ENCODE data around the gene FMNL2. TPM values are rescaled to one million over a fixed set of nuclear protein-coding genes. Genes with fewer than 3 reads are reported as not detected.

Gene FMNL2
- polyA plus RNA-seq, 1 donor from 2014 or later: 86.5 TPM

- no peak overlapping the region for H3K4me3 ChIP-seq (ENCODE audit: low read length)
- H3K9me2 ChIP-seq (ENCODE audit: insufficient read depth, low read length): no peaks in the 10 kb centered on the region
- no peaks in the 10 kb centered on the region for H4K20me1 ChIP-seq (ENCODE audit: insufficient read depth)
- no peaks in the 10 kb centered on the region for H3K27me3 ChIP-seq (ENCODE audit: insufficient read depth, low read depth, low read length)
- no peak overlapping the region for H3K9ac ChIP-seq (ENCODE audit: low read length)
- no peak overlapping the region for H3K4me2 ChIP-seq (ENCODE audit: low read length)
- H3F3A ChIP-seq (ENCODE audit: insufficient read depth, low read length, poor library complexity, severe bottlenecking): peaks cover 9% of the 10 kb centered on the region
- no peaks in the 10 kb centered on the region for H3K36me3 ChIP-seq (ENCODE audit: insufficient read depth, low read length)
- no peaks in the 10 kb centered on the region for H3K9me3 ChIP-seq (ENCODE audit: low read length)
- H2AFZ ChIP-seq (ENCODE audit: low read depth, low read length): no peak overlapping the region
- peaks cover 19% of the 10 kb centered on the region for H3K79me2 ChIP-seq (replicated peaks; ENCODE audit: insufficient read depth, low read length)
- no peak overlapping the region for H3K27ac ChIP-seq (ENCODE audit: low read length)
- TF ChIP-seq POLR2AphosphoS5 (IDR thresholded peaks at IDR 0.05): no peak
- no peak for TF ChIP-seq REST (IDR thresholded peaks at IDR 0.05; ENCODE audit: borderline replicate concordance)
- TF ChIP-seq SMC3 (conservative IDR thresholded peaks at IDR 0.05; ENCODE audit: poor library complexity): no peak
- TF ChIP-seq TAF1 (IDR thresholded peaks at IDR 0.05; ENCODE audit: low read depth): no peak
- TF ChIP-seq EP300 (conservative IDR thresholded peaks at IDR 0.05; ENCODE audit: poor library complexity, severe bottlenecking): no peak
Measured at GRCh38 chr2:152513029-152513428, 178.1 kb downstream of the FMNL2 start.

- no peak overlapping the region for H2AFZ ChIP-seq (ENCODE audit: low read depth, low read length)
- H3K79me2 ChIP-seq (replicated peaks; ENCODE audit: insufficient read depth, low read length): peaks cover 19% of the 10 kb centered on the region
- TF ChIP-seq CTCF (IDR thresholded peaks at IDR 0.05; ENCODE audit: poor library complexity, severe bottlenecking) (no peak), REST (IDR thresholded peaks at IDR 0.05; ENCODE audit: borderline replicate concordance) (no peak), POLR2AphosphoS5 (IDR thresholded peaks at IDR 0.05) (no peak), MXI1 (conservative IDR thresholded peaks at IDR 0.05; ENCODE audit: poor library complexity, severe bottlenecking) (no peak), TAF1 (IDR thresholded peaks at IDR 0.05; ENCODE audit: low read depth) (no peak), SMC3 (conservative IDR thresholded peaks at IDR 0.05; ENCODE audit: poor library complexity) (no peak), EZH2 (IDR thresholded peaks at IDR 0.05; ENCODE audit: borderline replicate concordance, insufficient read depth, low read length, poor library complexity, severe bottlenecking) (no peak), RAD21 (conservative IDR thresholded peaks at IDR 0.05) (no peak), EP300 (conservative IDR thresholded peaks at IDR 0.05; ENCODE audit: poor library complexity, severe bottlenecking) (no peak)
- no peak overlapping the region for H3K4me2 ChIP-seq (ENCODE audit: low read length)
- no peak overlapping the region for H3K27ac ChIP-seq (ENCODE audit: low read length)
- H3K4me3 ChIP-seq (ENCODE audit: low read length): no peak overlapping the region
- no peaks in the 10 kb centered on the region for H3K27me3 ChIP-seq (ENCODE audit: insufficient read depth, low read depth, low read length)
- H3F3A ChIP-seq (ENCODE audit: insufficient read depth, low read length, poor library complexity, severe bottlenecking): peaks cover 9% of the 10 kb centered on the region
- no peaks in the 10 kb centered on the region for H4K20me1 ChIP-seq (ENCODE audit: insufficient read depth)
- no peaks in the 10 kb centered on the region for H3K9me2 ChIP-seq (ENCODE audit: insufficient read depth, low read length)
- H3K9me3 ChIP-seq (ENCODE audit: low read length): no peaks in the 10 kb centered on the region
- H3K9ac ChIP-seq (ENCODE audit: low read length): no peak overlapping the region
- no peaks in the 10 kb centered on the region for H3K36me3 ChIP-seq (ENCODE audit: insufficient read depth, low read length)
Measured at GRCh38 chr2:152513681-152514080, 178.7 kb downstream of the FMNL2 start.
